ENCODE measurements around the gene TMEM161A.
"Not testable (repeated sequence)": the region's sequence is repeated elsewhere in the genome, so short reads cannot be mapped to it uniquely, and the experiment has no call there.

Gene TMEM161A

DNA sequence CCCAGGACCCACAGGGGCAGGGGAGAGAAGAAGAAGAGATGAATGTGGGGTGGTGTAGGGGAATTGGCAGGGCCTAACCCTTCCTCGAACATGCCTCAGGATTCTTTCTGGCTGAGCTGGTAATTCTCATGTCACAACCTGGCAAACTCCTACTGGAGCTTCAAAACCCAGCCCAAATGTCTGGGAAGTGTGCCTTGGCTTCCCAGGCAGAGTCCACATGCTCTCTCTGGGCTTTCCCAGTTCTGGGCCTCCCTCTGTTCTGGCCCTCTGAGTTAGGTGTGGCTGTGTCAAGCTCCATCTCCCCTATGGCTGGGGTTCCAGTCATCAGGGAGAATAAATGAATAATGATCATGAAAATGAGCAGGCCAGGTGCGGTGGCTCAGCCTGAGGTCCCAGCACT, 11.2 kb upstream of the TMEM161A start:
- no peak overlapping the region for H3K4me3 ChIP-seq (ENCODE audit: low read depth, low read length)
- DNase-seq (ENCODE audit: low read depth), result no peak
- no peak for TF ChIP-seq MYC (IDR thresholded peaks at IDR 0.05; ENCODE audit: low read depth, low read length)
- no peak for TF ChIP-seq POLR2A (IDR thresholded peaks at IDR 0.05; ENCODE audit: extremely low read depth, insufficient read length)
- TF ChIP-seq CTCF (IDR thresholded peaks at IDR 0.05; ENCODE audit: low read depth, low read length), result no peak
- TF ChIP-seq, protein P1, sequence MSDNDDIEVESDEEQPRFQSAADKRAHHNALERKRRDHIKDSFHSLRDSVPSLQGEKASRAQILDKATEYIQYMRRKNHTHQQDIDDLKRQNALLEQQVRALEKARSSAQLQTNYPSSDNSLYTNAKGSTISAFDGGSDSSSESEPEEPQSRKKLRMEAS (IDR thresholded peaks at IDR 0.05; ENCODE audit: low read depth, low read length), result no peak

- H3K4me3 ChIP-seq (ENCODE audit: low read depth, low read length); DNase-seq (ENCODE audit: low read depth): not testable (repeated sequence)
Measured at GRCh38 chr19:19148504-19148903, 10.2 kb upstream of the TMEM161A start.

DNA sequence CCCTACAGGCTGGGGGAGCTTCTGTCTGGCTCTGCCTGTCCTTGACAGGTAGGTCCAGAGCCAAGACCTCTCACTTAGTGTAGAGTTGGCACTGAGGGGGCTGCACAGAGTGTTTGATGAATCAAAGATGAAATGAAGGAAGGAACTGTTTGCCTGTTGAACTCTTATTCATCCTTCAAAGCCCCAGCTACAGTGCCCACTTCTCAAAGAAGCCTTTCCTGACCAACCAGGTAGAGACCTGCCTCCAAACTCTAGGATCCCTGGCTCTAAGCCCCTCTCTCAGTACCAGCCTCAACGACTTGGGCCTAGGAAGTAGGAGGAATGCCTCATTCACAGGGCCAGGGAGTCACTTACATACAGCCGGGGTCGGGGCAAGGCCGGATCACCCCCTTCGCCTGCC, 9.1 kb upstream of the TMEM161A start:
- H3K4me3 ChIP-seq (ENCODE audit: low read depth, low read length), result no peak overlapping the region
- TF ChIP-seq, protein P1 (IDR thresholded peaks at IDR 0.05; ENCODE audit: low read depth, low read length), result no peak
- TF ChIP-seq MYC (IDR thresholded peaks at IDR 0.05; ENCODE audit: low read depth, low read length) (no peak), POLR2A (IDR thresholded peaks at IDR 0.05; ENCODE audit: extremely low read depth, insufficient read length) (no peak), CTCF (IDR thresholded peaks at IDR 0.05; ENCODE audit: low read depth, low read length) (no peak)
- DNase-seq (ENCODE audit: low read depth), result no peak

GRCh38 chr19:19146865-19147264, 8.6 kb upstream of the TMEM161A start:
- TF ChIP-seq CTCF (IDR thresholded peaks at IDR 0.05; ENCODE audit: low read depth, low read length) (no peak), POLR2A (IDR thresholded peaks at IDR 0.05; ENCODE audit: extremely low read depth, insufficient read length) (no peak), MYC (IDR thresholded peaks at IDR 0.05; ENCODE audit: low read depth, low read length) (no peak)
- TF ChIP-seq, protein P1 (IDR thresholded peaks at IDR 0.05; ENCODE audit: low read depth, low read length), result no peak

DNA sequence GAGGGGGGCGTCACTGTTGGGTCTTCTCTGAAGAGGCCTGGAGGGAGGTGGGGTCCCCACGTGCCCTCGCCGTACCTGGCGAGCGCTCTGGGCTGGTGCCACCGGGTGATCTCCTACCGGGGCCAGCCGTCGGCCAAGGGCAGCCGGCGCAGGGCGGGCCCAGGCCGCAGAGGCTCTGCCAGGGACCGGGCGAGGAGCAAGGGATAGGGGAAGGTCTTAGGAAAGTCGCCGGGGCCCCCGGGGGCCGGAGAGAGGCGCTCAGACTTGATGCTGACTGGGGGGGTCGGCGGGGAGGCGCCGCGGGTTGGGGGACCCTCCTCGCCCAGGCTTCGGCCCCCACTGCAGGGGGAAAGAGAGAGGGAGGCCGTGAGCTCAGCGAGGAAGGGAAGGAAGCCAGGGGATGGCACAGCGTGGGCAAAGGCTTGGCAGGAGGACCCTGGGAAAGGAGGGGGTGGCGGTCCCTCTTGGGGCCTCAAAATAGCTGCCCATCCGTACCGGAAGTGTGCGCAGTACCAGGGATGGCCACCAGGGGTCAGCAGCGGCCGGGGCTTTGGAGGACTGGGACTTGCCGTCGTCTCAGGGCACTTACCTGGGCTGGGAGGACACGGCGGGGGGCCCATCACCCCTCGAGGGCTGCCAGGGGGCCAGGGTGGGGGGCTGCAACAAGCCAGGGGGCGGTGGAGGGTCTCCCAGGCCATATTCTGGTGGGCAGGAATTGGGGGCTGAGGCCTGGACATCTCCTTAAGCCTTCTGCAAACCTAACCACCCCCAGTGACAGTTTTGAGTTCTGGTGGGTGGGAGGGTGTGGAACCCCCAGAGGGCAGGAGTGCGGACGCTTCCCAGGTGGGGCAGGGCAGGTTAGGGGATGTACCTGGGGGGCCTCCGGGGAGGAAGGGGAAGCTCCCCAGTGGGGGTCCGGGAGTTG, 7.7 kb upstream of the TMEM161A start:
- TF ChIP-seq CTCF (IDR thresholded peaks at IDR 0.05; ENCODE audit: low read depth, low read length) (peak; percentile 86), POLR2A (IDR thresholded peaks at IDR 0.05; ENCODE audit: extremely low read depth, insufficient read length) (no peak), MYC (IDR thresholded peaks at IDR 0.05; ENCODE audit: low read depth, low read length) (peak; percentile 15; the same call in 1 of the 2 replicates)
- DNase-seq (ENCODE audit: low read depth), result peak; percentile 72

More at GRCh38 chr19:19146865-19147264, 8.6 kb upstream of the TMEM161A start:
- H3K4me3 ChIP-seq (ENCODE audit: low read depth, low read length), result no peak overlapping the region
- DNase-seq (ENCODE audit: low read depth), result no peak

DNA sequence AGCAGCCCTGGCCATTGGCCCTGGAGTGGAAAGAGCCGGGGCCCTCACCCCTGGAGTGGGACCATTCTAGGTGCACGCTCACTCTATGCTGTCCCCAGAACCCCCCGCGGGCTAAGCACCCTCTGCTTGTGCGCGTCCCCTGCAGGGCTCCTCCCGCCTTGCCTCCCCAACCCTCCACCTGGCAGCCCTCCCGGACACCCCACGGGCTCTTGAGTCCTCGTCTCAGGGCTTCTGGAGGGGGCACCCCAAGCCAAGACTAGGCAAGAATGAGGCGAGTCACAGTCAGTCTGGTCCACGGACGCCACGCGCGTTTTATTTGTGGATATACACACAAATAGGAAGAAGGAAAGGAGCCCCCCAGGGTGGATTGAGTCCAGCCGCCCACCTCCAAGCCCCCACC, 7.0 kb upstream of the TMEM161A start:
- DNase-seq (ENCODE audit: low read depth), result no peak
- H3K4me3 ChIP-seq (ENCODE audit: low read depth, low read length), result no peak overlapping the region
- no peak for TF ChIP-seq MYC (IDR thresholded peaks at IDR 0.05; ENCODE audit: low read depth, low read length)
- TF ChIP-seq CTCF (IDR thresholded peaks at IDR 0.05; ENCODE audit: low read depth, low read length), result no peak
- TF ChIP-seq POLR2A (IDR thresholded peaks at IDR 0.05; ENCODE audit: extremely low read depth, insufficient read length), result no peak
- TF ChIP-seq, protein P1 (IDR thresholded peaks at IDR 0.05; ENCODE audit: low read depth, low read length), result no peak

More for the DNA sequence above, 7.7 kb upstream of the TMEM161A start:
- no peak overlapping the region for H3K4me3 ChIP-seq (ENCODE audit: low read depth, low read length)
